Measurements from ENCODE around the gene ERC1. TPM values are rescaled to one million over a fixed set of nuclear protein-coding genes. Genes with fewer than 3 reads are reported as not detected.

Gene ERC1
- total RNA-seq, 1 donor from 2014 or later: 79.5 TPM

DNA sequence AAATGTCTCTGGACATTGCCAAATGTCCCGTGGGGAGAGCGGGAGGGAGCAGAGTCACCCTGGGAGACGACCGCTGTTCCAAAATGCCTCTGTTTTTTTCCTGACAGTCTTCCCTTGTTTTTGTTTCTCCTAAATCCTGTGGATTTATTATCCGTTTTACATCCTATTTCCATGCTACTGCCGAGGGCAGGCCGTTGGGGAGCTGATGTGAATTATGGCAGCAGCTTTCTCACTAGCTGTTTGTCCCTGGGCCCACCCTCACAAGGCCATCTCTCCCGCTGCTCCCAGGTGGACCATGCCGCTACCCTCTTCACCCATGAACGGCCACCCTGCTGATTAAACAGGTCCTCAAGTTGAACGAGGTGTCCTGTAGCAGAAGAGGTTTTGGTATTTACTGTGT lies 548.1 kb downstream of the ERC1 start:
- Mint-ChIP-seq H3K36me3 (ENCODE audit: unreplicated experiment) (peaks cover 15% of the 10 kb centered on the region), H3K27me3 (ENCODE audit: unreplicated experiment) (no peaks in the 10 kb centered on the region), H3K4me1 (ENCODE audit: unreplicated experiment) (peaks cover 43% of the 10 kb centered on the region), H3K27ac (ENCODE audit: unreplicated experiment) (no peak overlapping the region), H3K9me3 (ENCODE audit: unreplicated experiment) (no peaks in the 10 kb centered on the region), H3K4me3 (ENCODE audit: unreplicated experiment) (no peak overlapping the region)
- DNase-seq (ENCODE audit: extremely low spot score, unreplicated experiment): no peak
- TF ChIP-seq, protein P1, sequence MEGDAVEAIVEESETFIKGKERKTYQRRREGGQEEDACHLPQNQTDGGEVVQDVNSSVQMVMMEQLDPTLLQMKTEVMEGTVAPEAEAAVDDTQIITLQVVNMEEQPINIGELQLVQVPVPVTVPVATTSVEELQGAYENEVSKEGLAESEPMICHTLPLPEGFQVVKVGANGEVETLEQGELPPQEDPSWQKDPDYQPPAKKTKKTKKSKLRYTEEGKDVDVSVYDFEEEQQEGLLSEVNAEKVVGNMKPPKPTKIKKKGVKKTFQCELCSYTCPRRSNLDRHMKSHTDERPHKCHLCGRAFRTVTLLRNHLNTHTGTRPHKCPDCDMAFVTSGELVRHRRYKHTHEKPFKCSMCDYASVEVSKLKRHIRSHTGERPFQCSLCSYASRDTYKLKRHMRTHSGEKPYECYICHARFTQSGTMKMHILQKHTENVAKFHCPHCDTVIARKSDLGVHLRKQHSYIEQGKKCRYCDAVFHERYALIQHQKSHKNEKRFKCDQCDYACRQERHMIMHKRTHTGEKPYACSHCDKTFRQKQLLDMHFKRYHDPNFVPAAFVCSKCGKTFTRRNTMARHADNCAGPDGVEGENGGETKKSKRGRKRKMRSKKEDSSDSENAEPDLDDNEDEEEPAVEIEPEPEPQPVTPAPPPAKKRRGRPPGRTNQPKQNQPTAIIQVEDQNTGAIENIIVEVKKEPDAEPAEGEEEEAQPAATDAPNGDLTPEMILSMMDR (IDR thresholded peaks at IDR 0.05): no peak

GRCh38 chr12:1540690-1541089 lies 549.7 kb downstream of the ERC1 start:
- TF ChIP-seq, protein P1 (IDR thresholded peaks at IDR 0.05): no peak
- Mint-ChIP-seq H3K27ac (ENCODE audit: unreplicated experiment) (no peak overlapping the region), H3K9me3 (ENCODE audit: unreplicated experiment) (no peaks in the 10 kb centered on the region), H3K4me3 (ENCODE audit: unreplicated experiment) (no peak overlapping the region), H3K36me3 (ENCODE audit: unreplicated experiment) (peaks cover 19% of the 10 kb centered on the region), H3K4me1 (ENCODE audit: unreplicated experiment) (peaks cover 34% of the 10 kb centered on the region), H3K27me3 (ENCODE audit: unreplicated experiment) (no peaks in the 10 kb centered on the region)
- DNase-seq (ENCODE audit: extremely low spot score, unreplicated experiment): no peak

GRCh38 chr12:1542599-1542998 lies 551.6 kb downstream of the ERC1 start:
- DNase-seq (ENCODE audit: extremely low spot score, unreplicated experiment): no peak
- TF ChIP-seq, protein P1 (IDR thresholded peaks at IDR 0.05): no peak
- Mint-ChIP-seq H3K4me1 (ENCODE audit: unreplicated experiment) (peaks cover 36% of the 10 kb centered on the region), H3K9me3 (ENCODE audit: unreplicated experiment) (no peaks in the 10 kb centered on the region), H3K36me3 (ENCODE audit: unreplicated experiment) (peaks cover 16% of the 10 kb centered on the region), H3K4me3 (ENCODE audit: unreplicated experiment) (no peak overlapping the region), H3K27ac (ENCODE audit: unreplicated experiment) (no peak overlapping the region), H3K27me3 (ENCODE audit: unreplicated experiment) (no peaks in the 10 kb centered on the region)

DNA sequence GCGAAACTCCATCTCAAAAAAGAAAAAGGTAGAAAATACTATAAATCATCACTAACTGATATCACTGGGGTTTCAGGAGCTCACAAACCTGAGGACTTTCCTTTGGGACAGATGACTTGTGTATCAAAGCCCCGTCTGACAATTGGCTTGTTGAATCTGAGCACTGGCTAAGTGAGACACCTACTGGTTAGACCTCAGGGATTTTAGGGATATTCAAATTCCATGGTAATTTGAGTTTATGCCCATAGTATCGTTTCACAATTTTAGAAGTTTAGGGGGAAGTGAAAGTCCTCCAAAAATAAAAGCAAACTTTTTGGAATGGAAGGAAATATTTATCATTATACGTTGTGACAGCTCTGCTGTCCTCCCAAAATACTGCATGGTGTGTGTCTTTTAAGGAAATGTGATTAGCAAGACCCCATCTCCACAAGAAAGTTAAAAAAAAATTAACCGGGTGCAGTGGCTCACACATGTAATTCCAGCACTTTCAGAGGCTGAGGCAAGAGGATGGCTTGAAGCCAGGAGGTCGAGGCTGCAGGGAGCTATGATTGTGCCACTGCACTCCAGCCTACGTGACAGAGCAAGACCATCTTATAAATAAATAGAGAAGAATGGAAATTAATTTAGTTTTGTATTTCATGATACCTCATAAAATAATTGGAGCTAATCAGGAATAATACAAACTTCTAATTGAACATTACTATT lies 554.1 kb downstream of the ERC1 start:
- no peaks in the 10 kb centered on the region for H3K27me3 Mint-ChIP-seq (ENCODE audit: unreplicated experiment)
- peaks cover 35% of the 10 kb centered on the region for H3K4me1 Mint-ChIP-seq (ENCODE audit: unreplicated experiment)
- no peaks in the 10 kb centered on the region for H3K9me3 Mint-ChIP-seq (ENCODE audit: unreplicated experiment)
- peaks cover 10% of the 10 kb centered on the region for H3K36me3 Mint-ChIP-seq (ENCODE audit: unreplicated experiment)
- DNase-seq (ENCODE audit: extremely low spot score, unreplicated experiment): no peak
- no peak overlapping the region for H3K4me3 Mint-ChIP-seq (ENCODE audit: unreplicated experiment)
- H3K27ac Mint-ChIP-seq (ENCODE audit: unreplicated experiment): no peak overlapping the region
- TF ChIP-seq, protein P1 (IDR thresholded peaks at IDR 0.05): peak; percentile 44

Other genes with a start within 250 kb of the ERC1 start
- 186 and 188 TPM in 2 replicates for gene WNK1, start 238.6 kb upstream of the ERC1 start, total RNA-seq
- 15.4 and 17.8 TPM in 2 replicates for gene RAD52, start 41.5 kb upstream of the ERC1 start, total RNA-seq